HepG2 (cell line): ENCODE results near the gene ZNF23. TPM values are rescaled to one million over a fixed set of nuclear protein-coding genes. Genes with fewer than 3 reads are reported as not detected.

Experiments used
- ATF7 ChIP-seq, 2 experiments: fragments of 450-650 bp in 1 of 2; sonication (generic) in 1 of 2; formaldehyde crosslinking in 1 of 2; IDR thresholded peaks; 2 replicates each; pipeline versions ENCODE4 v1.4.0 to v1.6.1; 2016 to 2020; ENCODE audit warnings: antibody characterized with exemption in 1 of 2, mild to moderate bottlenecking in 1 of 2, missing genetic modification reagents in 1 of 2
- ONECUT2 ChIP-seq: sonication (generic); formaldehyde crosslinking; IDR thresholded peaks from 2 replicates; pipeline ENCODE4 v1.4.0; 2020; ENCODE audit warnings: missing genetic modification reagents
- RARG ChIP-seq: sonication (generic); formaldehyde crosslinking; IDR thresholded peaks from 2 replicates; pipeline ENCODE4 v1.4.0; 2020; ENCODE audit warnings: low read depth, mild to moderate bottlenecking, missing genetic modification reagents
- ZNF10 ChIP-seq: sonication (generic); formaldehyde crosslinking; IDR thresholded peaks from 2 replicates; pipeline ENCODE4 v1.4.0; 2020; ENCODE audit warnings: mild to moderate bottlenecking, low read depth, missing genetic modification reagents, borderline replicate concordance
- ZNF382 ChIP-seq: sonication (generic); formaldehyde crosslinking; IDR thresholded peaks from 2 replicates; pipeline ENCODE4 v1.5.0; 2020; ENCODE audit warnings: missing genetic modification reagents, mild to moderate bottlenecking, borderline replicate concordance
- polyA plus RNA-seq, 8 experiments: library from polyadenylated mRNA; depleted of rRNA in 3 of 8; stranded (reverse) in 7 of 8; unstranded in 1 of 8; fragments of >200 nt; fragmentation: Illumina TruSeq in 4 of 8; extraction: Trizol in 4 of 8; gene quantifications; 2 replicates each; pipeline versions ENCODE4 v1.2.1 to v1.2.3, GENCODE V29; 2011 to 2016; ENCODE audit warnings: low read depth in 4 of 8, missing spikeins in 1 of 8, mixed read lengths in 1 of 8; ENCODE audit not compliant: insufficient read depth in 1 of 8
- total RNA-seq, 5 experiments: library from RNA; depleted of rRNA; stranded (reverse); fragments of >200 nt; fragmentation: Illumina TruSeq; extraction: Trizol; gene quantifications; 2 replicates each; pipeline ENCODE4 v1.2.3, GENCODE V29; 2016; ENCODE audit warnings: low read depth in 1 of 5
- TF ChIP-seq, protein P1 (sequence below): sonication (generic); formaldehyde crosslinking; IDR thresholded peaks from 2 replicates; pipeline ENCODE4 v1.9.0; 2021; ENCODE audit warnings: missing genetic modification reagents, borderline replicate concordance
- TF ChIP-seq, protein P2 (sequence below): IDR thresholded peaks from 2 replicates; pipeline ENCODE4 v1.6.1; 2016; ENCODE audit warnings: control low read depth
- TF ChIP-seq, protein P3 (sequence below): sonication (generic); formaldehyde crosslinking; IDR thresholded peaks from 2 replicates; pipeline ENCODE4 v1.9.0; 2022; ENCODE audit warnings: low read depth, missing genetic modification reagents
- TF ChIP-seq, protein P4 (sequence below): IDR thresholded peaks from 2 replicates; pipeline ENCODE4 v1.6.1; 2016

The ZNF23 gene
- total and polyA plus RNA-seq, 2 of the 13 experiments (the other 11 are each of a cell fraction or from before 2014, with no cell fraction given) = 8.6 to 12.2 TPM

DNA sequence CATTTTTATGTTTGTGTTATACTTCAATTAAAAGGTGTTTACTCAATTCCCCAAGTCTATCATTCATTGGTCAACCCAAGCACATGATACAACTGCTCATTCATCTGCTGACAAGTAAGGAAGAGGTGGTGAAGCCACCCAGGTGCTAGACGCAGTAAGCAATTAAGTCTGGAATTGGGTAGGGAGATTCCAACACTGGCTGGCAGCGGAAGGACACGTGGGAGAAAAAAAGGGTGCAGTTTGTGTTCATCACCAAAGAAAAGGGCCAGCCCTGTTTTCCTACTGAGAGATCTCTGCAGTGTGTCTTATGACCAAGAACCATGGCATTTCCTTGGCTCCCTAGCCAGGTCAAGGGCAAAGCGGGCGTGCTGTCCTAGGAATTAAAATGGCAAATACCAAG, 11.8 kb upstream of the ZNF23 start (continued):
- TF ChIP-seq, protein P1, sequence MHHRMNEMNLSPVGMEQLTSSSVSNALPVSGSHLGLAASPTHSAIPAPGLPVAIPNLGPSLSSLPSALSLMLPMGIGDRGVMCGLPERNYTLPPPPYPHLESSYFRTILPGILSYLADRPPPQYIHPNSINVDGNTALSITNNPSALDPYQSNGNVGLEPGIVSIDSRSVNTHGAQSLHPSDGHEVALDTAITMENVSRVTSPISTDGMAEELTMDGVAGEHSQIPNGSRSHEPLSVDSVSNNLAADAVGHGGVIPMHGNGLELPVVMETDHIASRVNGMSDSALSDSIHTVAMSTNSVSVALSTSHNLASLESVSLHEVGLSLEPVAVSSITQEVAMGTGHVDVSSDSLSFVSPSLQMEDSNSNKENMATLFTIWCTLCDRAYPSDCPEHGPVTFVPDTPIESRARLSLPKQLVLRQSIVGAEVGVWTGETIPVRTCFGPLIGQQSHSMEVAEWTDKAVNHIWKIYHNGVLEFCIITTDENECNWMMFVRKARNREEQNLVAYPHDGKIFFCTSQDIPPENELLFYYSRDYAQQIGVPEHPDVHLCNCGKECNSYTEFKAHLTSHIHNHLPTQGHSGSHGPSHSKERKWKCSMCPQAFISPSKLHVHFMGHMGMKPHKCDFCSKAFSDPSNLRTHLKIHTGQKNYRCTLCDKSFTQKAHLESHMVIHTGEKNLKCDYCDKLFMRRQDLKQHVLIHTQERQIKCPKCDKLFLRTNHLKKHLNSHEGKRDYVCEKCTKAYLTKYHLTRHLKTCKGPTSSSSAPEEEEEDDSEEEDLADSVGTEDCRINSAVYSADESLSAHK (CRISPR knock-in tag) = no peak
- TF ChIP-seq RARG (CRISPR knock-in tag) (no peak), ATF7 (IDR thresholded peaks at IDR 0.05) (no peak), ATF7 (CRISPR knock-in tag; IDR thresholded peaks at IDR 0.05) (no peak), ONECUT2 (no peak), ZNF10 (no peak), ZNF382 (CRISPR knock-in tag) (no peak)
- TF ChIP-seq, protein P2, sequence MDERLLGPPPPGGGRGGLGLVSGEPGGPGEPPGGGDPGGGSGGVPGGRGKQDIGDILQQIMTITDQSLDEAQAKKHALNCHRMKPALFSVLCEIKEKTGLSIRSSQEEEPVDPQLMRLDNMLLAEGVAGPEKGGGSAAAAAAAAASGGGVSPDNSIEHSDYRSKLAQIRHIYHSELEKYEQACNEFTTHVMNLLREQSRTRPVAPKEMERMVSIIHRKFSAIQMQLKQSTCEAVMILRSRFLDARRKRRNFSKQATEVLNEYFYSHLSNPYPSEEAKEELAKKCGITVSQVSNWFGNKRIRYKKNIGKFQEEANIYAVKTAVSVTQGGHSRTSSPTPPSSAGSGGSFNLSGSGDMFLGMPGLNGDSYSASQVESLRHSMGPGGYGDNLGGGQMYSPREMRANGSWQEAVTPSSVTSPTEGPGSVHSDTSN (CRISPR knock-in tag) = no peak
- TF ChIP-seq, protein P3, sequence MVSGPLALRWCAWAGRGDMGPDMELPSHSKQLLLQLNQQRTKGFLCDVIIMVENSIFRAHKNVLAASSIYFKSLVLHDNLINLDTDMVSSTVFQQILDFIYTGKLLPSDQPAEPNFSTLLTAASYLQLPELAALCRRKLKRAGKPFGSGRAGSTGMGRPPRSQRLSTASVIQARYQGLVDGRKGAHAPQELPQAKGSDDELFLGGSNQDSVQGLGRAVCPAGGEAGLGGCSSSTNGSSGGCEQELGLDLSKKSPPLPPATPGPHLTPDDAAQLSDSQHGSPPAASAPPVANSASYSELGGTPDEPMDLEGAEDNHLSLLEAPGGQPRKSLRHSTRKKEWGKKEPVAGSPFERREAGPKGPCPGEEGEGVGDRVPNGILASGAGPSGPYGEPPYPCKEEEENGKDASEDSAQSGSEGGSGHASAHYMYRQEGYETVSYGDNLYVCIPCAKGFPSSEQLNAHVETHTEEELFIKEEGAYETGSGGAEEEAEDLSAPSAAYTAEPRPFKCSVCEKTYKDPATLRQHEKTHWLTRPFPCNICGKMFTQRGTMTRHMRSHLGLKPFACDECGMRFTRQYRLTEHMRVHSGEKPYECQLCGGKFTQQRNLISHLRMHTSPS (CRISPR knock-in tag) = no peak
- TF ChIP-seq, protein P4, sequence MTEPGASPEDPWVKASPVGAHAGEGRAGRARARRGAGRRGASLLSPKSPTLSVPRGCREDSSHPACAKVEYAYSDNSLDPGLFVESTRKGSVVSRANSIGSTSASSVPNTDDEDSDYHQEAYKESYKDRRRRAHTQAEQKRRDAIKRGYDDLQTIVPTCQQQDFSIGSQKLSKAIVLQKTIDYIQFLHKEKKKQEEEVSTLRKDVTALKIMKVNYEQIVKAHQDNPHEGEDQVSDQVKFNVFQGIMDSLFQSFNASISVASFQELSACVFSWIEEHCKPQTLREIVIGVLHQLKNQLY (CRISPR knock-in tag) = no peak
